Panc1 (cell line): ENCODE results near the gene MBD5. TPM values are rescaled to one million over a fixed set of nuclear protein-coding genes. Genes with fewer than 3 reads are reported as not detected.

Experiments used
- ATAC-seq: fragments of 200-7000 bp; cut with Tn5 transposase; 2 replicates; pipeline ENCODE4 v1.9.1; 2020; ENCODE audit warnings: mild to moderate bottlenecking, moderate library complexity
- BruUV-seq: library from RNA; stranded (reverse); fragments of 400-500 nt; replicated peaks from 2 replicates; lab custom pipeline; 2021; lab: Mats Ljungman, UMichigan
- CTCF ChIA-PET: fragments of 300-600 bp; sonication (Branson Sonifier 250); formaldehyde crosslinking; loops from one replicate; lab custom pipeline; 2022; ENCODE audit warnings: antibody characterized with exemption; lab: Charles Lee
- POLR2A ChIA-PET: fragments of 300-600 bp; sonication (Branson Sonifier 250); formaldehyde crosslinking; loops from one replicate; lab custom pipeline; 2022; ENCODE audit warnings: antibody characterized with exemption; lab: Charles Lee
- DNase-seq: peaks from one replicate; pipeline ENCODE4 v3.0.0-alpha.2; 2010; ENCODE audit warnings: low read depth, low spot score
- H3K27ac ChIP-seq: 2 replicates; pipeline ENCODE4 v1.5.1; 2011; ENCODE audit warnings: mild to moderate bottlenecking, low read length, inconsistent platforms
- H3K27me3 ChIP-seq: fragments of 200-500 bp; sonication (Bioruptor generic); 2 replicates; pipeline ENCODE4 v1.6.0; 2014; ENCODE audit warnings: low read length, inconsistent platforms; ENCODE audit not compliant: control insufficient read depth, insufficient read depth
- H3K36me3 ChIP-seq: fragments of 200-500 bp; sonication (Bioruptor generic); 2 replicates; pipeline ENCODE4 v1.5.1; 2014; ENCODE audit warnings: inconsistent platforms, mild to moderate bottlenecking, low read length, moderate library complexity; ENCODE audit not compliant: control insufficient read depth, insufficient read depth
- H3K4me1 ChIP-seq: 2 replicates; pipeline ENCODE4 v1.5.1; 2011; ENCODE audit warnings: inconsistent platforms, mild to moderate bottlenecking, low read length, moderate library complexity; ENCODE audit not compliant: control insufficient read depth, insufficient read depth
- H3K4me3 ChIP-seq, 2 experiments: 2 replicates each; pipeline ENCODE4 v1.5.1; 2011 to 2012; ENCODE audit warnings: low read depth in 2 of 2, low read length in 2 of 2, mild to moderate bottlenecking in 2 of 2, inconsistent platforms in 1 of 2, moderate library complexity in 1 of 2
- H3K9me3 ChIP-seq: fragments of 200-500 bp; sonication (Bioruptor generic); 2 replicates; pipeline ENCODE4 v1.5.1; 2014; ENCODE audit warnings: low read depth, mild to moderate bottlenecking, inconsistent platforms, low read length, moderate library complexity; ENCODE audit not compliant: control insufficient read depth, insufficient read depth
- POLR2AphosphoS5 ChIP-seq: IDR thresholded peaks from 2 replicates; pipeline ENCODE4 v1.6.1; 2012; ENCODE audit warnings: mild to moderate bottlenecking, low read depth, low read length, moderate library complexity
- SIN3A ChIP-seq: IDR thresholded peaks from 2 replicates; pipeline ENCODE4 v1.6.1; 2012; ENCODE audit warnings: low read depth, mild to moderate bottlenecking, low read length, moderate library complexity, borderline replicate concordance; ENCODE audit not compliant: insufficient read depth
- TCF7L2 ChIP-seq: IDR thresholded peaks from 2 replicates; pipeline ENCODE4 v1.6.1; 2011; ENCODE audit warnings: mild to moderate bottlenecking, low read depth, low read length, inconsistent platforms
- in situ Hi-C: cut with HindIII; loops from 2 replicates; pipeline ENCODE4 v1.10.0; 2016; ENCODE audit warnings: low sequenced_read_pairs, low pct_unique_long_range_greater_than_20kb
- intact Hi-C: fragments of 100-400 bp; cut with micrococcal nuclease; formaldehyde crosslinking; loops from one replicate; pipeline ENCODE4 v1.10.0; 2022; ENCODE audit not compliant: unreplicated experiment
- total RNA-seq: library from RNA; stranded (reverse); gene quantifications from one replicate; pipeline ENCODE4 v1.2.1, GENCODE V29; 2021; ENCODE audit not compliant: unreplicated experiment
- TF ChIP-seq, protein P1 (sequence below): fragments of 450-650 bp; IDR thresholded peaks from 2 replicates; pipeline ENCODE4 v1.5.1; 2017; ENCODE audit warnings: mild to moderate bottlenecking
- TF ChIP-seq, protein P2 (sequence below), 2 experiments: IDR thresholded peaks; 2 replicates each; pipeline ENCODE4 v1.6.1; 2011 to 2012; ENCODE audit warnings: low read depth in 2 of 2, control low read depth in 1 of 2, low read length in 1 of 2, mild to moderate bottlenecking in 1 of 2, moderate library complexity in 1 of 2; ENCODE audit not compliant: insufficient read depth in 1 of 2

Gene MBD5
- total RNA-seq, 1 experiment from 2014 or later: 40.2 TPM

DNA sequence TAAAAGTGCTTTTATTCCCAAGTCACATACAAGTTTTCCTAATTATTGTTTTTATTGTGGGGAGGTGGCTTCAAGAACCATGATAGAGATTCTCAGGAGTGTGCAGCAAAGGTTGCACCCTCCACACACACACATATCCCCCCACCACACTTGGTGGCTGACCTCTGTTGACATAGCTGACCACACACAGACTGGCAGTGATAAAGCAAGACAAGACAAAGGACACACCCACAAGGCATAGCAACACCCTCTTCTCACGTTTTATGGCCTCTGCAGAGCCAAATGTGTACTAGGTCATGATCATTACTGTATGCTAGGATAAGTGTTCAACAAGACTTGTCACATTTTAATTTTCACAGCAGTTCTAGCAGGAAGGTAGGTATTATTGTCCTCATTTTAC is 480.7 kb downstream of the MBD5 start:
- CTCF ChIA-PET: no interaction called here
- in situ Hi-C loops (no loop called here), intact Hi-C loops (no loop called here)
- POLR2A ChIA-PET: no interaction called here
- TF ChIP-seq TCF7L2 (no peak), SIN3A (no peak), POLR2AphosphoS5 (no peak)
- TF ChIP-seq, protein P1, sequence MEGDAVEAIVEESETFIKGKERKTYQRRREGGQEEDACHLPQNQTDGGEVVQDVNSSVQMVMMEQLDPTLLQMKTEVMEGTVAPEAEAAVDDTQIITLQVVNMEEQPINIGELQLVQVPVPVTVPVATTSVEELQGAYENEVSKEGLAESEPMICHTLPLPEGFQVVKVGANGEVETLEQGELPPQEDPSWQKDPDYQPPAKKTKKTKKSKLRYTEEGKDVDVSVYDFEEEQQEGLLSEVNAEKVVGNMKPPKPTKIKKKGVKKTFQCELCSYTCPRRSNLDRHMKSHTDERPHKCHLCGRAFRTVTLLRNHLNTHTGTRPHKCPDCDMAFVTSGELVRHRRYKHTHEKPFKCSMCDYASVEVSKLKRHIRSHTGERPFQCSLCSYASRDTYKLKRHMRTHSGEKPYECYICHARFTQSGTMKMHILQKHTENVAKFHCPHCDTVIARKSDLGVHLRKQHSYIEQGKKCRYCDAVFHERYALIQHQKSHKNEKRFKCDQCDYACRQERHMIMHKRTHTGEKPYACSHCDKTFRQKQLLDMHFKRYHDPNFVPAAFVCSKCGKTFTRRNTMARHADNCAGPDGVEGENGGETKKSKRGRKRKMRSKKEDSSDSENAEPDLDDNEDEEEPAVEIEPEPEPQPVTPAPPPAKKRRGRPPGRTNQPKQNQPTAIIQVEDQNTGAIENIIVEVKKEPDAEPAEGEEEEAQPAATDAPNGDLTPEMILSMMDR: no peak
- TF ChIP-seq, protein P2, sequence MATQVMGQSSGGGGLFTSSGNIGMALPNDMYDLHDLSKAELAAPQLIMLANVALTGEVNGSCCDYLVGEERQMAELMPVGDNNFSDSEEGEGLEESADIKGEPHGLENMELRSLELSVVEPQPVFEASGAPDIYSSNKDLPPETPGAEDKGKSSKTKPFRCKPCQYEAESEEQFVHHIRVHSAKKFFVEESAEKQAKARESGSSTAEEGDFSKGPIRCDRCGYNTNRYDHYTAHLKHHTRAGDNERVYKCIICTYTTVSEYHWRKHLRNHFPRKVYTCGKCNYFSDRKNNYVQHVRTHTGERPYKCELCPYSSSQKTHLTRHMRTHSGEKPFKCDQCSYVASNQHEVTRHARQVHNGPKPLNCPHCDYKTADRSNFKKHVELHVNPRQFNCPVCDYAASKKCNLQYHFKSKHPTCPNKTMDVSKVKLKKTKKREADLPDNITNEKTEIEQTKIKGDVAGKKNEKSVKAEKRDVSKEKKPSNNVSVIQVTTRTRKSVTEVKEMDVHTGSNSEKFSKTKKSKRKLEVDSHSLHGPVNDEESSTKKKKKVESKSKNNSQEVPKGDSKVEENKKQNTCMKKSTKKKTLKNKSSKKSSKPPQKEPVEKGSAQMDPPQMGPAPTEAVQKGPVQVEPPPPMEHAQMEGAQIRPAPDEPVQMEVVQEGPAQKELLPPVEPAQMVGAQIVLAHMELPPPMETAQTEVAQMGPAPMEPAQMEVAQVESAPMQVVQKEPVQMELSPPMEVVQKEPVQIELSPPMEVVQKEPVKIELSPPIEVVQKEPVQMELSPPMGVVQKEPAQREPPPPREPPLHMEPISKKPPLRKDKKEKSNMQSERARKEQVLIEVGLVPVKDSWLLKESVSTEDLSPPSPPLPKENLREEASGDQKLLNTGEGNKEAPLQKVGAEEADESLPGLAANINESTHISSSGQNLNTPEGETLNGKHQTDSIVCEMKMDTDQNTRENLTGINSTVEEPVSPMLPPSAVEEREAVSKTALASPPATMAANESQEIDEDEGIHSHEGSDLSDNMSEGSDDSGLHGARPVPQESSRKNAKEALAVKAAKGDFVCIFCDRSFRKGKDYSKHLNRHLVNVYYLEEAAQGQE (IDR thresholded peaks at IDR 0.05; ENCODE audit: insufficient read depth in 1 of 2, low read depth in 2 of 2, low read length in 1 of 2): no peak
- no peak overlapping the region for H3K27ac ChIP-seq
- no TSS peak for BruUV-seq
- no peak overlapping the region for H3K4me3 ChIP-seq
- H3K4me1 ChIP-seq: no peaks in the 10 kb centered on the region
- ATAC-seq: no peak
- H3K36me3 ChIP-seq: no peaks in the 10 kb centered on the region
- no peak for DNase-seq
- H3K27me3 ChIP-seq: no peaks in the 10 kb centered on the region; the same call in 1 of the 2 replicates
- H3K9me3 ChIP-seq: no peaks in the 10 kb centered on the region

DNA sequence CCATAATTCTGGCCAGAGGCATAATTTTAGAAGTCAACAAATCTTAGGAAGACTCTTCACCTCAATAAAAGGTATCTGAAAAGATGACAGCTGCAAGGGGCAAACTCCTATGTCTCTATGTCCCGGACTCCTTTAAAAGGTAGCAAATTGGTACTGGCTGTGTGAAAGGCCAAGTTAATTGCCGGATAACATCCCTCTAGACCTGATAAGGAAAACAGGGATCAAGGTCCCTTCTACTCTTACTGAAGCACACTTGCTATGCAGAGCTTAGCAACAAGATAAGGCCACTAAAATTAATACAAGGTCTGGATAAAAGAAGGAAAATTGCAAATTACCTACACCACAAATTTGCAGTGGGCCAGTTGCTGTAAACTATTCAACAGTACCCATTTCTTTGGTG is 482.6 kb downstream of the MBD5 start:
- TF ChIP-seq, protein P1: no peak
- TF ChIP-seq POLR2AphosphoS5 (no peak), SIN3A (no peak), TCF7L2 (no peak)
- TF ChIP-seq, protein P2 (IDR thresholded peaks at IDR 0.05; ENCODE audit: insufficient read depth in 1 of 2, low read depth in 2 of 2, low read length in 1 of 2): no peak
- no peak overlapping the region for H3K27ac ChIP-seq
- no peaks in the 10 kb centered on the region for H3K9me3 ChIP-seq
- DNase-seq (no peak), ATAC-seq (no peak)
- ChIA-PET POLR2A (no interaction called here), CTCF (no interaction called here)
- no peaks in the 10 kb centered on the region for H3K36me3 ChIP-seq
- no peak overlapping the region for H3K4me3 ChIP-seq
- no TSS peak for BruUV-seq
- no peaks in the 10 kb centered on the region; the same call in 1 of the 2 replicates for H3K27me3 ChIP-seq
- no peaks in the 10 kb centered on the region for H3K4me1 ChIP-seq
- in situ Hi-C loops (no loop called here), intact Hi-C loops (no loop called here)
